GM23248 (cell line): ENCODE results near the gene IL9R. TPM values are rescaled to one million over a fixed set of nuclear protein-coding genes. Genes with fewer than 3 reads are reported as not detected.

Experiments used
- DNase-seq: peaks from one replicate; pipeline ENCODE4 v3.0.0-alpha.2; 2015
- H2AFZ ChIP-seq: fragments of 200-600 bp; sonication (generic); 2 replicates; pipeline ENCODE4 v1.6.1; 2016; ENCODE audit warnings: antibody characterized with exemption
- H3F3A ChIP-seq: fragments of 200-600 bp; sonication (generic); 2 replicates; pipeline ENCODE4 v1.6.1; 2016; ENCODE audit warnings: mild to moderate bottlenecking, antibody characterized with exemption, mixed run types; ENCODE audit not compliant: insufficient read depth
- H3K27ac ChIP-seq: fragments of 200-600 bp; sonication (generic); 2 replicates; pipeline ENCODE4 v1.5.1; 2016; ENCODE audit warnings: mild to moderate bottlenecking
- H3K27me3 ChIP-seq: fragments of 200-600 bp; sonication (generic); replicated peaks from 2 replicates; pipeline ENCODE4 v1.6.1; 2016; ENCODE audit warnings: mild to moderate bottlenecking; ENCODE audit not compliant: insufficient read depth
- H3K36me3 ChIP-seq: fragments of 200-600 bp; sonication (generic); 2 replicates; pipeline ENCODE4 v1.6.1; 2016; ENCODE audit warnings: low read depth, mild to moderate bottlenecking
- H3K4me1 ChIP-seq: fragments of 200-600 bp; sonication (generic); 2 replicates; pipeline ENCODE4 v1.6.1; 2016; ENCODE audit warnings: mild to moderate bottlenecking; ENCODE audit not compliant: insufficient read depth
- H3K4me2 ChIP-seq: fragments of 200-600 bp; sonication (generic); one replicate; pipeline ENCODE4 v1.6.1; 2016; ENCODE audit warnings: mild to moderate bottlenecking; ENCODE audit not compliant: unreplicated experiment
- H3K4me3 ChIP-seq: fragments of 200-600 bp; sonication (generic); 2 replicates; pipeline ENCODE4 v1.5.1; 2016; ENCODE audit warnings: mild to moderate bottlenecking
- H3K79me2 ChIP-seq: fragments of 200-600 bp; sonication (generic); 2 replicates; pipeline ENCODE4 v1.6.1; 2016; ENCODE audit warnings: mild to moderate bottlenecking; ENCODE audit not compliant: insufficient read depth
- H3K9ac ChIP-seq: fragments of 200-600 bp; sonication (generic); 2 replicates; pipeline ENCODE4 v1.6.1; 2016; ENCODE audit warnings: mild to moderate bottlenecking
- H3K9me2 ChIP-seq: fragments of 200-600 bp; sonication (generic); 2 replicates; pipeline ENCODE4 v1.6.1; 2016; ENCODE audit warnings: mixed run types, mild to moderate bottlenecking, moderate library complexity; ENCODE audit not compliant: insufficient read depth
- H3K9me3 ChIP-seq: fragments of 200-600 bp; sonication (generic); one replicate; pipeline ENCODE4 v1.6.1; 2017; ENCODE audit warnings: low read depth
- H4K20me1 ChIP-seq: fragments of 200-600 bp; sonication (generic); 2 replicates; pipeline ENCODE4 v1.6.0; 2016; ENCODE audit not compliant: insufficient read depth
- EZH2 ChIP-seq: fragments of 200-600 bp; sonication (generic); IDR thresholded peaks from 2 replicates; pipeline ENCODE4 v1.6.1; 2018; ENCODE audit warnings: antibody characterized with exemption, mild to moderate bottlenecking; ENCODE audit not compliant: insufficient read depth, poor library complexity, severe bottlenecking
- EZH2phosphoT487 ChIP-seq: fragments of 200-600 bp; sonication (generic); IDR thresholded peaks from 2 replicates; pipeline ENCODE4 v1.6.1; 2018; ENCODE audit warnings: antibody characterized with exemption, moderate library complexity, mild to moderate bottlenecking, low read depth; ENCODE audit not compliant: insufficient read depth
- WGBS, 2 experiments: methylation state at CpG; one replicate each; pipeline ENCODE4 v1.1.6; 2015 to 2017; ENCODE audit warnings: low lambda C conversion rate in 2 of 2, low coverage in 1 of 2; ENCODE audit errors: missing lambda C conversion rate in 2 of 2; 5-methylcytosine and 5-hydroxymethylcytosine counted together
- in situ Hi-C: fragments of 300-500 bp; cut with MboI; formaldehyde crosslinking; loops from 2 replicates; pipeline ENCODE4 v1.15.0; 2020
- polyA plus RNA-seq: library from polyadenylated mRNA; unstranded; fragments of >200 nt; fragmentation: Nextera tagmentation; extraction: Ambion mirVana; gene quantifications from 2 replicates; pipeline ENCODE4 v1.2.1, GENCODE V29; 2016
- total RNA-seq: library from RNA; depleted of rRNA; stranded (reverse); fragments of >200 nt; shearing (Covaris generic); gene quantifications from 2 replicates; pipeline ENCODE4 v1.2.3, GENCODE V29; 2014; rRNA removed

Gene IL9R, protein sequence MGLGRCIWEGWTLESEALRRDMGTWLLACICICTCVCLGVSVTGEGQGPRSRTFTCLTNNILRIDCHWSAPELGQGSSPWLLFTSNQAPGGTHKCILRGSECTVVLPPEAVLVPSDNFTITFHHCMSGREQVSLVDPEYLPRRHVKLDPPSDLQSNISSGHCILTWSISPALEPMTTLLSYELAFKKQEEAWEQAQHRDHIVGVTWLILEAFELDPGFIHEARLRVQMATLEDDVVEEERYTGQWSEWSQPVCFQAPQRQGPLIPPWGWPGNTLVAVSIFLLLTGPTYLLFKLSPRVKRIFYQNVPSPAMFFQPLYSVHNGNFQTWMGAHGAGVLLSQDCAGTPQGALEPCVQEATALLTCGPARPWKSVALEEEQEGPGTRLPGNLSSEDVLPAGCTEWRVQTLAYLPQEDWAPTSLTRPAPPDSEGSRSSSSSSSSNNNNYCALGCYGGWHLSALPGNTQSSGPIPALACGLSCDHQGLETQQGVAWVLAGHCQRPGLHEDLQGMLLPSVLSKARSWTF
- total RNA-seq, result not detected in 2 replicates
- polyA plus RNA-seq, result not detected in 2 replicates

- no peaks in the 10 kb centered on the region for H3K36me3 ChIP-seq
- WGBS, 2 experiments, result 30 to 33% methylated on average over 5 of the region's 5 CpGs
- no peaks in the 10 kb centered on the region for H3K79me2 ChIP-seq
- no peaks in the 10 kb centered on the region for H3K9me3 ChIP-seq
- in situ Hi-C loops, result no loop called here
- no peak within 1 kb of the TSS for H2AFZ ChIP-seq
- H3K4me2 ChIP-seq, result no peak within 1 kb of the TSS
- no peak for DNase-seq
- H3K4me3 ChIP-seq, result no peak within 1 kb of the TSS
- H3K9me2 ChIP-seq, result no peaks in the 10 kb centered on the region
- no peak for TF ChIP-seq EZH2phosphoT487
- no peak for TF ChIP-seq EZH2
- no peak within 1 kb of the TSS for H3K27ac ChIP-seq
- H3F3A ChIP-seq, result no peaks in the 10 kb centered on the region
- H3K9ac ChIP-seq, result no peak within 1 kb of the TSS
- H4K20me1 ChIP-seq, result no peaks in the 10 kb centered on the region
- H3K27me3 ChIP-seq, result no peaks in the 10 kb centered on the region
- no peaks in the 10 kb centered on the region for H3K4me1 ChIP-seq
Observed at GRCh38 chrX:155997436-155997835, at the start of gene IL9R. IL9R (plus strand) TSS chrX:155997696; CDS start chrX:155997760, 64 bp downstream.

- Histone ChIP-seq H3K9me2 (no peaks in the 10 kb centered on the region), H3F3A (no peaks in the 10 kb centered on the region), H3K9me3 (no peaks in the 10 kb centered on the region), H3K27ac (no peak overlapping the region), H3K36me3 (no peaks in the 10 kb centered on the region), H3K4me3 (no peak overlapping the region), H3K79me2 (no peaks in the 10 kb centered on the region), H3K4me2 (no peak overlapping the region), H3K9ac (no peak overlapping the region), H3K4me1 (no peaks in the 10 kb centered on the region), H4K20me1 (no peaks in the 10 kb centered on the region), H2AFZ (no peak overlapping the region), H3K27me3 (no peaks in the 10 kb centered on the region)
- no peak for DNase-seq
- in situ Hi-C loops, result no loop called here
- TF ChIP-seq EZH2phosphoT487, result no peak
- WGBS, 2 experiments, result 21 to 29% methylated on average over 2 of the region's 2 CpGs
Observed at GRCh38 chrX:155949098-155949497, 48.4 kb upstream of the IL9R start.

- no peaks in the 10 kb centered on the region for H3K27me3 ChIP-seq
- H2AFZ ChIP-seq, result no peak overlapping the region
- no peak overlapping the region for H3K4me2 ChIP-seq
- no peak overlapping the region for H3K9ac ChIP-seq
- H3K4me1 ChIP-seq, result no peaks in the 10 kb centered on the region
- no peak overlapping the region for H3K27ac ChIP-seq
- in situ Hi-C loops, result no loop called here
- no peaks in the 10 kb centered on the region for H4K20me1 ChIP-seq
- no peaks in the 10 kb centered on the region for H3K9me3 ChIP-seq
- H3K9me2 ChIP-seq, result no peaks in the 10 kb centered on the region
- no peaks in the 10 kb centered on the region for H3K36me3 ChIP-seq
- no peak for DNase-seq
- no peaks in the 10 kb centered on the region for H3K79me2 ChIP-seq
- H3F3A ChIP-seq, result no peaks in the 10 kb centered on the region
- TF ChIP-seq EZH2, result no peak
- TF ChIP-seq EZH2phosphoT487, result no peak
- WGBS, 2 experiments, result 22 to 24% methylated on average over 3 of the region's 3 CpGs
- no peak overlapping the region for H3K4me3 ChIP-seq
Observed at GRCh38 chrX:155951237-155951789, 46.2 kb upstream of the IL9R start.

GRCh38 chrX:155953055-155953454, 44.4 kb upstream of the IL9R start:
- in situ Hi-C loops, result no loop called here
- WGBS, 2 experiments, result 33 to 43% methylated on average over 3 of the region's 3 CpGs
- DNase-seq, result no peak

More at GRCh38 chrX:155953055-155953454, 44.4 kb upstream of the IL9R start:
- Histone ChIP-seq H3K4me1 (no peaks in the 10 kb centered on the region), H3F3A (no peaks in the 10 kb centered on the region), H3K9ac (no peak overlapping the region), H3K27ac (no peak overlapping the region), H3K27me3 (no peaks in the 10 kb centered on the region), H3K79me2 (no peaks in the 10 kb centered on the region), H3K9me2 (no peaks in the 10 kb centered on the region), H3K9me3 (no peaks in the 10 kb centered on the region), H2AFZ (no peak overlapping the region), H3K4me2 (no peak overlapping the region), H3K36me3 (no peaks in the 10 kb centered on the region), H3K4me3 (no peak overlapping the region), H4K20me1 (no peaks in the 10 kb centered on the region)
- TF ChIP-seq EZH2, result no peak
- no peak for TF ChIP-seq EZH2phosphoT487
